Measurements from ENCODE around the gene TACSTD2.

DNA sequence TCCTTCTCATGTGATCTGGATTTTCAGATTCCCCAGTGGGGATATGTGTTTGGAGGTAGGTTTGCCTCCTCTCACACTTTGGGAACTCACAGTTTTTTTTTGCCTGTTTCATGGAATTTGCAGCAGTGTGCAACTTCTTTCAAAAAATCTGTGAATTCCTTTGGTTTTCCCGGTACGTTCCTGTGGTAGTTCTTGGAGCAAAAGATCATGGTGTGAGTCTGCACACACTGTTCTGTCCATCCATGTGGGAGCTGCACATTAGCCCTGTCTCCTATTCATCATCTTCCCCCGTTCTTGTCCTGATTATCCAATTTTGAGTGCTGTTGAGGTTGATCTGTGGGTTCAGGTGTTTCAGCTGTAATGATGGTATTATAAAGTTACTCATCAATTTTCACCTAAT lies 30.3 kb upstream of the TACSTD2 start:
- no peak for TF ChIP-seq POLR2A (IDR thresholded peaks at IDR 0.05; ENCODE audit: borderline replicate concordance, extremely low read depth, insufficient read depth, insufficient read length)
- TF ChIP-seq, protein P1, sequence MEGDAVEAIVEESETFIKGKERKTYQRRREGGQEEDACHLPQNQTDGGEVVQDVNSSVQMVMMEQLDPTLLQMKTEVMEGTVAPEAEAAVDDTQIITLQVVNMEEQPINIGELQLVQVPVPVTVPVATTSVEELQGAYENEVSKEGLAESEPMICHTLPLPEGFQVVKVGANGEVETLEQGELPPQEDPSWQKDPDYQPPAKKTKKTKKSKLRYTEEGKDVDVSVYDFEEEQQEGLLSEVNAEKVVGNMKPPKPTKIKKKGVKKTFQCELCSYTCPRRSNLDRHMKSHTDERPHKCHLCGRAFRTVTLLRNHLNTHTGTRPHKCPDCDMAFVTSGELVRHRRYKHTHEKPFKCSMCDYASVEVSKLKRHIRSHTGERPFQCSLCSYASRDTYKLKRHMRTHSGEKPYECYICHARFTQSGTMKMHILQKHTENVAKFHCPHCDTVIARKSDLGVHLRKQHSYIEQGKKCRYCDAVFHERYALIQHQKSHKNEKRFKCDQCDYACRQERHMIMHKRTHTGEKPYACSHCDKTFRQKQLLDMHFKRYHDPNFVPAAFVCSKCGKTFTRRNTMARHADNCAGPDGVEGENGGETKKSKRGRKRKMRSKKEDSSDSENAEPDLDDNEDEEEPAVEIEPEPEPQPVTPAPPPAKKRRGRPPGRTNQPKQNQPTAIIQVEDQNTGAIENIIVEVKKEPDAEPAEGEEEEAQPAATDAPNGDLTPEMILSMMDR (IDR thresholded peaks at IDR 0.05 in 2 of 3, conservative IDR thresholded peaks at IDR 0.05 in 1 of 3; ENCODE audit: borderline replicate concordance in 1 of 3, insufficient read depth in 1 of 3, low read depth in 2 of 3, low read length in 2 of 3) = no peak
- TF ChIP-seq, protein P2, sequence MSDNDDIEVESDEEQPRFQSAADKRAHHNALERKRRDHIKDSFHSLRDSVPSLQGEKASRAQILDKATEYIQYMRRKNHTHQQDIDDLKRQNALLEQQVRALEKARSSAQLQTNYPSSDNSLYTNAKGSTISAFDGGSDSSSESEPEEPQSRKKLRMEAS (IDR thresholded peaks at IDR 0.05) = no peak
- no peak for TF ChIP-seq RAD21 (IDR thresholded peaks at IDR 0.05; ENCODE audit: low read depth)
- no peak for TF ChIP-seq POLR2AphosphoS5 (IDR thresholded peaks at IDR 0.05; ENCODE audit: low read depth, low read length)
- no peak for TF ChIP-seq ELF1 (IDR thresholded peaks at IDR 0.05; ENCODE audit: borderline replicate concordance, low read depth)
